HepG2 (cell line): ENCODE results near the gene ATP2C2.

Source experiments
- AHDC1 ChIP-seq: sonication (generic); formaldehyde crosslinking; IDR thresholded peaks from 2 replicates; pipeline ENCODE4 v1.5.1; 2020; ENCODE audit warnings: mild to moderate bottlenecking, missing genetic modification reagents, borderline replicate concordance
- CREB3 ChIP-seq: sonication (generic); formaldehyde crosslinking; IDR thresholded peaks from 2 replicates; pipeline ENCODE4 v1.5.0; 2020; ENCODE audit warnings: missing genetic modification reagents
- HCFC1 ChIP-seq: fragments of 150-350 bp; IDR thresholded peaks from 2 replicates; pipeline ENCODE4 v1.6.1; 2014; ENCODE audit warnings: low read depth, low read length
- KLF12 ChIP-seq: sonication (generic); formaldehyde crosslinking; IDR thresholded peaks from 2 replicates; pipeline ENCODE4 v1.4.0; 2020; ENCODE audit warnings: missing genetic modification reagents, borderline replicate concordance
- MIXL1 ChIP-seq: IDR thresholded peaks from 2 replicates; pipeline ENCODE4 v1.6.1; 2016
- POLR2AphosphoS5 ChIP-seq: IDR thresholded peaks from 2 replicates; pipeline ENCODE4 v1.6.1; 2012; ENCODE audit warnings: low read depth, low read length
- RAD21 ChIP-seq: fragments of 450-650 bp; formaldehyde crosslinking; IDR thresholded peaks from 2 replicates; pipeline ENCODE4 v1.5.0; 2020; ENCODE audit warnings: mild to moderate bottlenecking
- REST ChIP-seq, 2 experiments: IDR thresholded peaks; 2 replicates each; pipeline ENCODE4 v1.6.1; 2011 to 2012; ENCODE audit warnings: low read length in 2 of 2, borderline replicate concordance in 1 of 2, low read depth in 1 of 2, mild to moderate bottlenecking in 1 of 2, moderate library complexity in 1 of 2
- TCF7 ChIP-seq: sonication (generic); IDR thresholded peaks from 2 replicates; pipeline ENCODE4 v1.6.1; 2016; ENCODE audit warnings: antibody characterized with exemption, low read depth
- USF2 ChIP-seq, 2 experiments: sonication (generic) in 1 of 2; formaldehyde crosslinking in 1 of 2; IDR thresholded peaks; 2 replicates each; pipeline versions ENCODE4 v1.5.1 to v1.6.1; 2011 to 2020; ENCODE audit warnings: borderline replicate concordance in 1 of 2, low read depth in 1 of 2, low read length in 1 of 2, mild to moderate bottlenecking in 1 of 2, missing genetic modification reagents in 1 of 2, moderate library complexity in 1 of 2
- ZBTB1 ChIP-seq: sonication (generic); formaldehyde crosslinking; IDR thresholded peaks from 2 replicates; pipeline ENCODE4 v1.4.0; 2020; ENCODE audit warnings: missing genetic modification reagents, borderline replicate concordance
- ZNF12 ChIP-seq: sonication (generic); formaldehyde crosslinking; IDR thresholded peaks from 2 replicates; pipeline ENCODE4 v1.5.0; 2020; ENCODE audit warnings: missing genetic modification reagents
- ZNF570 ChIP-seq: sonication (generic); formaldehyde crosslinking; IDR thresholded peaks from 2 replicates; pipeline ENCODE4 v1.4.0; 2020; ENCODE audit warnings: mild to moderate bottlenecking, missing genetic modification reagents, borderline replicate concordance

GRCh38 chr16:84464116-84464515, 95.8 kb downstream of the ATP2C2 start:
- TF ChIP-seq TCF7 (no peak), ZNF12 (CRISPR knock-in tag) (no peak), CREB3 (CRISPR knock-in tag) (no peak), RAD21 (CRISPR knock-in tag) (no peak), USF2 (IDR thresholded peaks at IDR 0.05; ENCODE audit: low read depth, low read length) (no peak), USF2 (CRISPR knock-in tag; IDR thresholded peaks at IDR 0.05; ENCODE audit: borderline replicate concordance) (no peak), ZBTB1 (CRISPR knock-in tag) (no peak), REST (IDR thresholded peaks at IDR 0.05; ENCODE audit: borderline replicate concordance in 1 of 2, low read depth in 1 of 2, low read length in 2 of 2) (no peak), HCFC1 (no peak), AHDC1 (CRISPR knock-in tag) (no peak), ZNF570 (CRISPR knock-in tag) (no peak), MIXL1 (CRISPR knock-in tag) (no peak), KLF12 (CRISPR knock-in tag) (no peak), POLR2AphosphoS5 (no peak)
